Measurements from ENCODE around the gene ZNG1A.
"Not testable (repeated sequence)": the region's sequence is repeated elsewhere in the genome, so short reads cannot be mapped to it uniquely, and the experiment has no call there.

- not testable (repeated sequence) for TF ChIP-seq TOX (CRISPR knock-in tag; IDR thresholded peaks at IDR 0.05; ENCODE audit: borderline replicate concordance); PPARA (CRISPR knock-in tag; IDR thresholded peaks at IDR 0.05; ENCODE audit: borderline replicate concordance); ZNF8 (CRISPR knock-in tag; IDR thresholded peaks at IDR 0.05); ESRRG (CRISPR knock-in tag; IDR thresholded peaks at IDR 0.05); ZNF565 (CRISPR knock-in tag; conservative IDR thresholded peaks at IDR 0.05; ENCODE audit: low read depth); ISL1 (CRISPR knock-in tag; IDR thresholded peaks at IDR 0.05); RARB (CRISPR knock-in tag; IDR thresholded peaks at IDR 0.05); ARNTL (CRISPR knock-in tag; IDR thresholded peaks at IDR 0.05; ENCODE audit: borderline replicate concordance, low read depth); BACH2 (CRISPR knock-in tag; IDR thresholded peaks at IDR 0.05; ENCODE audit: borderline replicate concordance); ZFP30 (CRISPR knock-in tag; IDR thresholded peaks at IDR 0.05); CREB5 (CRISPR knock-in tag; IDR thresholded peaks at IDR 0.05; ENCODE audit: low read depth)
- TF ChIP-seq, protein P1, sequence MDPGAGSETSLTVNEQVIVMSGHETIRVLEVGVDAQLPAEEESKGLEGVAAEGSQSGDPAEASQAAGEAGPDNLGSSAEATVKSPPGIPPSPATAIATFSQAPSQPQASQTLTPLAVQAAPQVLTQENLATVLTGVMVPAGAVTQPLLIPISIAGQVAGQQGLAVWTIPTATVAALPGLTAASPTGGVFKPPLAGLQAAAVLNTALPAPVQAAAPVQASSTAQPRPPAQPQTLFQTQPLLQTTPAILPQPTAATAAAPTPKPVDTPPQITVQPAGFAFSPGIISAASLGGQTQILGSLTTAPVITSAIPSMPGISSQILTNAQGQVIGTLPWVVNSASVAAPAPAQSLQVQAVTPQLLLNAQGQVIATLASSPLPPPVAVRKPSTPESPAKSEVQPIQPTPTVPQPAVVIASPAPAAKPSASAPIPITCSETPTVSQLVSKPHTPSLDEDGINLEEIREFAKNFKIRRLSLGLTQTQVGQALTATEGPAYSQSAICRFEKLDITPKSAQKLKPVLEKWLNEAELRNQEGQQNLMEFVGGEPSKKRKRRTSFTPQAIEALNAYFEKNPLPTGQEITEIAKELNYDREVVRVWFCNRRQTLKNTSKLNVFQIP (CRISPR knock-in tag; IDR thresholded peaks at IDR 0.05; ENCODE audit: borderline replicate concordance, low read depth): not testable (repeated sequence)
- TF ChIP-seq, protein P2, sequence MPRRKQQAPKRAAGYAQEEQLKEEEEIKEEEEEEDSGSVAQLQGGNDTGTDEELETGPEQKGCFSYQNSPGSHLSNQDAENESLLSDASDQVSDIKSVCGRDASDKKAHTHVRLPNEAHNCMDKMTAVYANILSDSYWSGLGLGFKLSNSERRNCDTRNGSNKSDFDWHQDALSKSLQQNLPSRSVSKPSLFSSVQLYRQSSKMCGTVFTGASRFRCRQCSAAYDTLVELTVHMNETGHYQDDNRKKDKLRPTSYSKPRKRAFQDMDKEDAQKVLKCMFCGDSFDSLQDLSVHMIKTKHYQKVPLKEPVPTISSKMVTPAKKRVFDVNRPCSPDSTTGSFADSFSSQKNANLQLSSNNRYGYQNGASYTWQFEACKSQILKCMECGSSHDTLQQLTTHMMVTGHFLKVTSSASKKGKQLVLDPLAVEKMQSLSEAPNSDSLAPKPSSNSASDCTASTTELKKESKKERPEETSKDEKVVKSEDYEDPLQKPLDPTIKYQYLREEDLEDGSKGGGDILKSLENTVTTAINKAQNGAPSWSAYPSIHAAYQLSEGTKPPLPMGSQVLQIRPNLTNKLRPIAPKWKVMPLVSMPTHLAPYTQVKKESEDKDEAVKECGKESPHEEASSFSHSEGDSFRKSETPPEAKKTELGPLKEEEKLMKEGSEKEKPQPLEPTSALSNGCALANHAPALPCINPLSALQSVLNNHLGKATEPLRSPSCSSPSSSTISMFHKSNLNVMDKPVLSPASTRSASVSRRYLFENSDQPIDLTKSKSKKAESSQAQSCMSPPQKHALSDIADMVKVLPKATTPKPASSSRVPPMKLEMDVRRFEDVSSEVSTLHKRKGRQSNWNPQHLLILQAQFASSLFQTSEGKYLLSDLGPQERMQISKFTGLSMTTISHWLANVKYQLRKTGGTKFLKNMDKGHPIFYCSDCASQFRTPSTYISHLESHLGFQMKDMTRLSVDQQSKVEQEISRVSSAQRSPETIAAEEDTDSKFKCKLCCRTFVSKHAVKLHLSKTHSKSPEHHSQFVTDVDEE (CRISPR knock-in tag; IDR thresholded peaks at IDR 0.05): not testable (repeated sequence)
Observed at GRCh38 chr9:73076-73899, 105.6 kb downstream of the ZNG1A start.
